CD4-positive, alpha-beta T cell treated with Interleukin-12 subunit alpha and Interleukin-12 subunit beta, for 1 hour (primary cell): ENCODE data around the gene CFAP99.
"Not testable (repeated sequence)": the region's sequence is repeated elsewhere in the genome, so short reads cannot be mapped to it uniquely, and the experiment has no call there.

Experiments
- DNase-seq: peaks from one replicate; pipeline ENCODE4 v3.0.0-alpha.2; 2020

The CFAP99 gene

GRCh38 chr4:2418650-2419571 lies at the start of gene CFAP99:
CFAP99 (plus strand) TSS chr4:2418955.
- DNase-seq: peak; percentile 99

DNA sequence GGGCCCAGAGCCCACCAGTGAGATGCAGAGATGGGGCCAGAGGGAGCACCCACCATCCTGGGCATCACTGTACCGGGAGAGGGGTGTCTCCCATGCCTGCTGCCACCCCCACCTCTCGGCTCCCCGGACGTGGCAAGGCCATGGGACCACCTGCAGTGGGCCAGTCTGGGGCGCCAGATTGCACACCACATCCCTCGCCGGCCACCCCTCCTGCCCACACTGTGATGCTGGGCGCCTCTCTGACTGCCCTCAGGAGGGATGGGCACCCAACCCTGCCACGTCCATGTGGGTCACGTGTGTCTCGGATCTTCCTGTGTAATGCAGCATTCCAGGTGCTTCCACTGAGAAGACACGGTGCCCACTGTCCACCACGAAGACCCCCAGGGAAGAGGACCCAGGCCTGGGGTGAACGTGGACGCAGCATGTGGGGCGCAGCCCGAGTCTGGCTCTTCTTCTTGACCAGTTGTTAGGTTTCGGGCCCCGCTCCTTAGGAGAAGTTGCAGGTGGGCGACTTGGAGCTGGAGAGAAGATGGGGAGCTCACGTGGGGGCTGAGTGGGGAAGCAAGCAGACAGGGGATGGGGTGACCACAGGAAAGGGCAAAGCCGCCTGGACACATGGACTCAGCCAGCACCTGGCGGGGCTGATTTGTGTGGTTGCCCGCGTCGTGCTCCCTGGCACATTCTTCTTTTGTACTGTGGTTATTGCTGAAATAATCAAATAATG lies 48.0 kb upstream of the CFAP99 start:
- no peak for DNase-seq

DNA sequence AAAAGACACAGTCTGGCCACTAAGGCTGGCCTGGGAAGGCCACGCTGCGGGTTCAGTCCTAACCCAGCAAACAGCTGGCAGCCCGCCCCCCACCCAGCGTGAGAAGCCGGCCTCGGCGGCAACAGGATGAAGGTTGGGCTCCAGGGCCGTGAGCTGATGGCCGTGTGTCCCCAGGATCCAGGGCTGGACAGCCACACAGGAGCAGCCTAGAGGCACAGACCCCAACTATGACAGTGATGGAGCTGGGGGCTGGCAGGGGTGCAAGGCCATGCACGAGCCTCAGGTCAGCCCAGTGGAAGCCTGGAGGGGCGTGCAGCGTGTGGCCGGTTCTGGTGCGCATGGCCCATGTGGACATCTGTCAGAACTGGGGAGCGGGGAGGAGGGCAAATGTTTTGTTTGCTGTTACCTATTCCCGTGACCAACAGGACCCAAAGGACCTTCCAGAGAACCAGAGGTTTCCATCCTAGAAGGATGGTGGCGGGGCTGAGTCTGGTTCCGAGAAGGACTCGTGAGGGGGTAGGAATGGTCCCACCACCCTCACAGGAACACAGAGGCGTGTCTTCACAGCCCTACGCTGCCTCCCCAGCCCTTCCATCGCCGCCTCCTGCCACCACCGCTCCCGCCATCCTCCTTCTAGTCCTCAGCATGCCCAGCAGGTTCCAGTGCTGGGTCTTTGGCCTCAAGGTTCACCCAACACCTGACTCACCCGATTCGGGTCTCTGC lies 46.8 kb upstream of the CFAP99 start:
- DNase-seq: no peak

DNA sequence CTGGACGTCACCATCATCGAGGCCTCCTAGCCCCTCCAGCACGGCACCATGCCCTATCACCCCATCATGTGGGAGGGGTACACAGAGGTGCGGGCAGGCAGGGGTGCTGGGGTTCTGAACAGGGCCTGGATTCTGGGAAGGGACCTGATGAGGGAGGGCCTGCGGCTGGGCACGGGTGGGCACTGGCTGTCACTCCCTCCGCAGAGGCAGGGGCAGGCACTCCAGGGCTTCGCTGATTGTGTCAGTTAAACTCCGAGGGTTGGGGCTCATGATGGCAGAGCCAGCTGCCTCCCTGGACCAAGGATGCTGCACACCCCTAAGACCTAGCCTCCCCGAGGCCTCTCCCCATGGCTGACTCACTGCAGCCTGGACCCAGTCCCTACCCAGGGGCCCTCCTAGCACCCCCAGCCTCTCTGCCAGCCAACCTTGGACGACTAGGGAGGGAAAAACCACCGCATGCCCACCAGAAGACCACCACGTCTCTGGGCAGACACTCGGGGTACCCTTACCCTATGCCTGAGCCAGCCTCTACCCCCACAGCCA lies 46.2 kb upstream of the CFAP99 start:
- no peak for DNase-seq

- no peak for DNase-seq
Observed at GRCh38 chr4:2373532-2373931, 45.2 kb upstream of the CFAP99 start.

DNA sequence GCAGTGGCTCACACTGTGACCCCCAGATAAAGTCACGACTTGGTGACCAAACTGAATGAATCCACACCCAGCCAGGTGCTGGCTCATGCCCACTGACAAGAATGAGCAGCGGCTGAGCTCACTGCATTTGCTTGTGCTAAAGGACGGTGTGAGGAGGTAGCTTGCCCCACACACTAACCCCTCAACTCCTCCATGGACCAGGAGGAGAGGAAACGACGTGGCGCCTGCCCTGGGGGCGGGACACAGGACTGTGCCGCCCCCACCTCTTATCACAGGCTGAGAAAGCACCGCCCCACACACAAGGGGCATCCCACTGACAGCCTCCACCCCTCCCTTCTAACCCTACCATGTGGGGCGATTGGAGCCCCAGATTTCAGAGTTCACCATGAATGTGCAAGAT lies 43.3 kb upstream of the CFAP99 start:
- no peak for DNase-seq

GRCh38 chr4:2377241-2377640 lies 41.5 kb upstream of the CFAP99 start:
- no peak for DNase-seq

DNA sequence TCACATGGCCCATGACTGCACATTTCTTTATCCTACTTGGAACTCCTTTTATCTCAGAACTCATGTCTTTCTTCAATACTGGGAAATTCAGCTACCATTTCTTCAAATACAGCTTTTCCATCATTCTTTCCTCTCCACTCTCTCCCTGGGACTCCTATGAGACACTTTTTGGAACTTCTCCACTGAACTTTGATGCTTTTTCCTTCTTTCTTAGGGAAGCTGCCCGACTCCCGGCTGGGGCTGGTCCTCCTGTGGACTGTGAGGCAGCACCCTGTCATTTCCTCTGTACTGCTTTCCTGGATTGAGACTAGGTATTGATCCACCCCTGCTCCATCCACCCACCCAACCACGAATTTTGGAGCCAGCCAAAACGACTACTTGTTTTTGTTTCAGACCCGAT lies 40.4 kb upstream of the CFAP99 start:
- no peak for DNase-seq

GRCh38 chr4:2378898-2379297 lies 39.9 kb upstream of the CFAP99 start:
- DNase-seq: no peak

DNA sequence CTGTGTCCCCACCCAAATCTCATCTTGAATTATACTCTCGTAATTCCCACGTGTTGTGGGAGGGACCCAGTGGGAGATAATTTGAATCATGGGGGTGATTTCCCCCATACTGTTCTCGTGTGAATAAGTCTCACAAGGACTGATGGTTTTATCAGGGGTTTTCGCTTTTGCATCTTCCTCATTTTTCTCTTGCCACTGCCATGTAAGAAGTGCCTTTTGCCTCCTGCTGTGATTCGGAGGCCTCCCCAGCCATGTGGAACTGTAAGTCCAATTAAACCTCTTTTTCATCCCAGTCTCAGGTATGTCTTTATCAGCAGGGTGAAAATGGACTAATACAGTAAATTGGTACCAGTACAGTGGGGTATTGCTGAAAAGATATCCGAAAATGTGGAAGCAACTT lies 38.2 kb upstream of the CFAP99 start:
- not testable (repeated sequence) for DNase-seq

GRCh38 chr4:2382769-2383202 lies 36.0 kb upstream of the CFAP99 start:
- not testable (repeated sequence) for DNase-seq

- DNase-seq: not testable (repeated sequence)
Observed at GRCh38 chr4:2383220-2383631, 35.5 kb upstream of the CFAP99 start.

GRCh38 chr4:2383760-2384159 lies 35.0 kb upstream of the CFAP99 start:
- DNase-seq: no peak

GRCh38 chr4:2384245-2384644 lies 34.5 kb upstream of the CFAP99 start:
- DNase-seq: no peak

GRCh38 chr4:2385516-2385915 lies 33.2 kb upstream of the CFAP99 start:
- no peak for DNase-seq

DNA sequence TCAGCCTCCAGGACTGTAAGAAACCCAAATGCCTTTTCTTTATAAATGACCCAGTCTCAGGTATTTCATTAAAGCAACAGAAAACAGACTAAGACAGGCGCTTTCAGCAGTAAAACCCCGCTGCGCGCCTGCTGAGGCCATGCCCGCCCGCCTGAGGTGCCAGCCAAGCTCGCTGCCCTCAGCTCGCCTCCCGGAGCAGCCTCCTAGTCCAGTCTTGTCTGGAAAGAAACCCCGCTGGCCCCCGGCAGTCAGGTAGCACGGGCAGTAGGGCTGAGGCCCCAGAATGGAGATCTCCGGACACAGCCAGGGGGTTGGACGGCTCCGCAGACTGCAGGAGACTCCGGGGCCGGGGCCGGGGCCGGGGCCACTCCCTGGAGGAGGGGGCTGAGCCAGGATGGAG lies 32.0 kb upstream of the CFAP99 start:
- no peak for DNase-seq

- no peak for DNase-seq
Observed at GRCh38 chr4:2387218-2387617, 31.5 kb upstream of the CFAP99 start.

DNA sequence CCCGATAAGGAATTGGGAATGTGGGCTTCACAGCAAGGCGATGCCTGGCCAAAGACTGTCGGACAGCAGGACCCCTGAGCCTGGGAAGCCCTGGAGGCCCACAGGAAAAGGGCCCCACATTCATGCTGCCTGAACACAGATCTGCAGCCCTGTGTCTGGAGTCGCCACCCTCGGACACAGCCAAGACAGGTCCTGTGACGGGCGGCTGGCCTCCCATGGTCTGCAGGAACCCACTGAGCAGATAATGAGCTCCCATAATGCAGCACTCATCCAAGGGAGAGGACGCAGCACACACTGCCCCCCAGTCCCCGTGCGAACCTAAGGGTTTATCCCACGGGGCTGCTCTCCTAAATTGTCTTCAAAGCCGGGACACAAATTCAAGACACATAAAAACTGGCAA lies 30.9 kb upstream of the CFAP99 start:
- no peak for DNase-seq

- no peak for DNase-seq
Observed at GRCh38 chr4:2388429-2389182, 30.1 kb upstream of the CFAP99 start.

DNA sequence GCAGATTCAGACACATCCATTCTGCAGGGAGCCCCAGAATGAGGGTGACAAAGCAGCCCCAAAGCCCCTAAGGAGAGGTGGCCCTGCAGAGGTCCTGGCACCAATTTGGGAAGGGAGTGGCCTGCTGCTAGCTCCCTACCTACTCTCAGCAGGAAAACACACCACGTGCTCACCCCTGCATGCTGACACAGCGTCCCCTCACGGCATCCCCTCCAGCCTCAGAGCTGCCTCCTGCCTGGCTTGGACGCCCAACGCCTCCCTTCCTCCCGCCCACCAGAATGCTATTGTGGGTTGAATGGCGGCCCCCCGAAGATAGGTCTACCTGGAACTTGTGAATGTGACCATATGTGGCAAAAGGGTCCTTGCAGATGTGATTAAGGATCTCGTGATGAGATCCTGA lies 29.1 kb upstream of the CFAP99 start:
- DNase-seq: no peak

- DNase-seq: no peak
Observed at GRCh38 chr4:2390146-2390545, 28.6 kb upstream of the CFAP99 start.

DNA sequence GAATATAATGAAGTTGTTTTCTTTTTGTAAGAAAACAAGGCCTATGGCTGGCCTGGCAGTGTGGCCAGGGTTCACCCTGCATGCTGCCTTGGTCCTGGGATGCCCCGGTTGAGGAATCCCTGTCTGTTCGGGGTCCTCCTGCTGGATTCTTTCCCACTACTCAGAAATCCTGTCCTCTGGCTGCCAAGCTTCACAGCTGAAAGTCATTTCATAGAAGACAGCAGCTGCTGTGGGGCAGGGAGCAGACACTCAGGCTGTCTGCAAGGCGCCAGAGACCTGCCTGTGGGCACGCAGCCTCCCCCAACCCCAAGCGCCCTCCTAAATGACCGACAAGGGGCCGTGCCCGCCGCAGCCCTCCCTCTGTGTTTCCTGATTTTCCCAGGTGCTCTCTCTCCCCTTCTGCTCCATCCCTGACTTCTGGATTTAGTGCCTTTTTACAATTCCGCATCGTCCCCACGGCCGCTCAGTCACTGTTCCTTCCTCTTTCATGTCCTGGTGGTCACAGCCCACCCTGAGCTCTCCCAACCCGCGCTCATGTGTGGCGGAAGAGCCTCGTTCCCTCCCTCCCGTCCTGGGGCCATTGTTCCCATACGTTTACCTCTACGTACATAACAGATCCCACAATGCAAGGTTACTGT lies 27.9 kb upstream of the CFAP99 start:
- no peak for DNase-seq
